SK-N-SH (cell line): ENCODE measurements around the gene SLC23A1. TPM values are rescaled to one million over a fixed set of nuclear protein-coding genes. Genes with fewer than 3 reads are reported as not detected.

ENCODE experiments used
- CTCF ChIA-PET: fragments of 300-600, 350-600 bp; formaldehyde crosslinking; extraction: SDS; loops from one replicate; lab custom pipeline; 2021; lab: Yijun Ruan, JAX
- POLR2A ChIA-PET: fragments of 350-600 bp; sonication (Branson Sonifier 250); formaldehyde crosslinking; extraction: SDS; loops from one replicate; lab custom pipeline; 2020; ENCODE audit warnings: antibody characterized with exemption, inconsistent platforms; lab: Yijun Ruan, JAX
- DNase-seq: peaks from one replicate; pipeline ENCODE4 v3.0.0; 2012
- H2AFZ ChIP-seq: fragments of 200-600 bp; sonication (generic); 2 replicates; pipeline ENCODE4 v1.8.1; 2016; ENCODE audit warnings: antibody characterized with exemption, mild to moderate bottlenecking, low read depth
- H3F3A ChIP-seq: fragments of 200-600 bp; sonication (generic); replicated peaks from 2 replicates; pipeline ENCODE3; 2016; ENCODE audit warnings: antibody characterized with exemption, mild to moderate bottlenecking; ENCODE audit not compliant: insufficient read depth
- H3K27ac ChIP-seq, 2 experiments: fragments of 200-500 bp in 1 of 2; fragments of 200-600 bp in 1 of 2; sonication (Bioruptor generic) in 1 of 2; sonication (generic), shearing (Covaris generic) in 1 of 2; 2 replicates each; pipeline versions ENCODE4 v1.5.1 to v1.6.1; 2014 to 2016; ENCODE audit warnings: low read depth in 2 of 2, inconsistent platforms in 1 of 2, low read length in 1 of 2, mild to moderate bottlenecking in 1 of 2, mixed read lengths in 1 of 2
- H3K27me3 ChIP-seq: fragments of 200-600 bp; sonication (generic), shearing (Covaris generic); 2 replicates; pipeline ENCODE4 v1.6.1; 2016; ENCODE audit warnings: mixed run types; ENCODE audit not compliant: insufficient read depth
- H3K36me3 ChIP-seq, 2 experiments: fragments of 200-500 bp in 1 of 2; fragments of 200-600 bp in 1 of 2; sonication (Bioruptor generic) in 1 of 2; sonication (generic) in 1 of 2; replicated peaks in 1 of 2; 2 replicates each; pipeline versions ENCODE3 to v1.5.1; 2014 to 2016; ENCODE audit warnings: low read length in 1 of 2, mild to moderate bottlenecking in 1 of 2; ENCODE audit not compliant: insufficient read depth in 2 of 2, control insufficient read depth in 1 of 2
- H3K4me1 ChIP-seq, 2 experiments: fragments of 200-500 bp in 1 of 2; fragments of 200-600 bp in 1 of 2; sonication (Bioruptor generic) in 1 of 2; sonication (generic), shearing (Covaris generic) in 1 of 2; 2 replicates each; pipeline versions ENCODE4 v1.5.1 to v1.6.1; 2014 to 2016; ENCODE audit warnings: low read depth in 1 of 2, low read length in 1 of 2, mixed run types in 1 of 2; ENCODE audit not compliant: insufficient read depth in 2 of 2, control insufficient read depth in 1 of 2
- H3K4me2 ChIP-seq: fragments of 200-600 bp; sonication (generic), shearing (Covaris generic); 2 replicates; pipeline ENCODE4 v1.6.1; 2017; ENCODE audit warnings: mixed run types
- H3K4me3 ChIP-seq, 2 experiments: fragments of 200-500 bp in 1 of 2; fragments of 200-600 bp in 1 of 2; sonication (Bioruptor generic) in 1 of 2; sonication (generic), shearing (Covaris generic) in 1 of 2; 2 replicates each; pipeline versions ENCODE4 v1.5.1 to v1.8.1; 2014 to 2016; ENCODE audit warnings: low read depth in 2 of 2, inconsistent platforms in 1 of 2, low read length in 1 of 2, mild to moderate bottlenecking in 1 of 2, mixed read lengths in 1 of 2, moderate library complexity in 1 of 2
- H3K79me2 ChIP-seq: fragments of 200-600 bp; sonication (generic); 2 replicates; pipeline ENCODE4 v1.8.1; 2017; ENCODE audit warnings: mild to moderate bottlenecking; ENCODE audit not compliant: insufficient read depth
- H3K9ac ChIP-seq: fragments of 200-600 bp; sonication (generic); 2 replicates; pipeline ENCODE4 v1.6.1; 2017; ENCODE audit warnings: mixed run types
- H3K9me2 ChIP-seq: fragments of 200-600 bp; sonication (generic); 2 replicates; pipeline ENCODE4 v1.6.1; 2017; ENCODE audit warnings: mixed run types
- H3K9me3 ChIP-seq: fragments of 200-600 bp; sonication (generic); 2 replicates; pipeline ENCODE4 v1.6.1; 2017; ENCODE audit warnings: mixed run types, mild to moderate bottlenecking, moderate library complexity
- H4K20me1 ChIP-seq: fragments of 200-600 bp; sonication (generic); 2 replicates; pipeline ENCODE4 v1.6.1; 2017; ENCODE audit warnings: mild to moderate bottlenecking, mixed run types; ENCODE audit not compliant: insufficient read depth
- ELF1 ChIP-seq: IDR thresholded peaks from 2 replicates; pipeline ENCODE4 v1.4.0; 2012
- EZH2phosphoT487 ChIP-seq: fragments of 200-600 bp; sonication (generic); IDR thresholded peaks from 2 replicates; pipeline ENCODE4 v1.6.1; 2017; ENCODE audit warnings: low read depth, mixed run types, mild to moderate bottlenecking, antibody characterized with exemption, moderate library complexity, borderline replicate concordance
- FOSL2 ChIP-seq: IDR thresholded peaks from 2 replicates; pipeline ENCODE4 v1.4.0; 2012; ENCODE audit warnings: low read depth, mild to moderate bottlenecking, moderate library complexity, borderline replicate concordance
- FOXJ3 ChIP-seq: sonication (generic); formaldehyde crosslinking; IDR thresholded peaks from 2 replicates; pipeline ENCODE4 v1.5.1; 2020; ENCODE audit warnings: mild to moderate bottlenecking, missing genetic modification reagents
- FOXM1 ChIP-seq: IDR thresholded peaks from 2 replicates; pipeline ENCODE4 v1.4.0; 2012; ENCODE audit warnings: low read depth, mild to moderate bottlenecking
- GATA2 ChIP-seq: sonication (generic); formaldehyde crosslinking; IDR thresholded peaks from 2 replicates; pipeline ENCODE4 v1.5.0; 2020; ENCODE audit warnings: mild to moderate bottlenecking, missing genetic modification reagents
- JUND ChIP-seq: IDR thresholded peaks from 2 replicates; pipeline ENCODE4 v1.4.0; 2012
- MXI1 ChIP-seq: IDR thresholded peaks from 2 replicates; pipeline ENCODE4 v1.6.1; 2012; ENCODE audit warnings: mild to moderate bottlenecking, low read depth, low read length, improper control_type of control experiment
- NFIC ChIP-seq: IDR thresholded peaks from 2 replicates; pipeline ENCODE4 v1.4.0; 2012; ENCODE audit warnings: borderline replicate concordance
- POLR2AphosphoS5 ChIP-seq: IDR thresholded peaks from 2 replicates; pipeline ENCODE4 v1.6.1; 2012; ENCODE audit warnings: low read depth, low read length
- SIN3A ChIP-seq: IDR thresholded peaks from 2 replicates; pipeline ENCODE4 v1.6.1; 2012; ENCODE audit warnings: low read depth, mild to moderate bottlenecking, low read length, moderate library complexity, borderline replicate concordance
- TCF12 ChIP-seq: IDR thresholded peaks from 2 replicates; pipeline ENCODE4 v1.4.0; 2012
- YY1 ChIP-seq: IDR thresholded peaks from 2 replicates; pipeline ENCODE4 v1.4.0; 2012; ENCODE audit warnings: low read depth, mild to moderate bottlenecking
- WGBS: methylation state at CpG from one replicate; pipeline ENCODE4 v1.1.6; 2017; ENCODE audit warnings: low lambda C conversion rate; 5-methylcytosine and 5-hydroxymethylcytosine counted together
- polyA plus RNA-seq, 3 experiments: library from polyadenylated mRNA; depleted of rRNA; stranded (reverse); fragments of >200 nt; gene quantifications; 2 replicates each; pipeline ENCODE4 v1.2.3, GENCODE V29; 2012
- TF ChIP-seq, protein P1 (sequence below): IDR thresholded peaks from 2 replicates; pipeline ENCODE4 v1.4.0; 2012; ENCODE audit warnings: low read depth
- TF ChIP-seq, protein P2 (sequence below): IDR thresholded peaks from 2 replicates; pipeline ENCODE4 v1.6.1; 2012; ENCODE audit warnings: mild to moderate bottlenecking, low read depth, low read length, moderate library complexity
- TF ChIP-seq, protein P3 (sequence below): IDR thresholded peaks from 2 replicates; pipeline ENCODE4 v1.4.0; 2012; ENCODE audit warnings: low read depth, borderline replicate concordance
- TF ChIP-seq, protein P4 (sequence below): IDR thresholded peaks from 2 replicates; pipeline ENCODE4; 2012

The SLC23A1 gene
- polyA plus RNA-seq, 1 of the 3 experiments (the other 2 are of a cell fraction): not detected

DNA sequence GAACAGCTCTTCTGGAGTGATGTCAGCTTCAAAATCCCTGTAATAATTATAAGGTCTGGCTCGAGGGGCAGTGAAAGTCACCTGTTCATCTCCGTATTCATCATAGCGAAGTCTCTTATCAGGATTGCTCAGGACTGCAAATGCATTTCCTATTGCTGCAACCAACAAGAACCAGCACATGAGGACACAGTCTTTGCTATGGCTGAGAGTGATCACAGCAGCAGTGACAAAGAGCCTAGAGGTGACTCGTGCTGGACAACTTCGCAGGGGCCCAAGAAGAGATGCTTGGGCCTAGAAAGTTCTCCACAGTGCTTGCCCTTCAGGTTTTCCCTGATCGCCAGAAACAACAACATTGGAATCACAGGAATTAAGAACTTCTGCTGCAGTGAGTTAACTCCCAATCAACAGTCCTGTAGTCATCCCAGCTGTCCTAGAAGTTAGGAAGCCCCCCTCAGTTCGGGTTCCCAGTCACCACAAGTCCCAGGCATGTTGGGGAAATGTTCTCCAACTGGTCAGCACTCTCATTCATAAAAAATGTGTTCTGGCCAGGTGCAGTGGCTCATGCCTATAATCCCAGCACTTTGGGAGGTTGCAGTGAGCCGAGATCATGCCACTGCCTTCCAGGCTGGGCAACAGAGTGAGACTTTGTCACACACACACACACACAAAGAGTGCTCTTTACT lies 43.2 kb upstream of the SLC23A1 start:
- POLR2A ChIA-PET: no interaction called here
- DNase-seq: no peak
- no peaks in the 10 kb centered on the region for H4K20me1 ChIP-seq
- no peaks in the 10 kb centered on the region for H3K79me2 ChIP-seq
- H3K36me3 ChIP-seq: peaks cover 17 to 37% of the 10 kb centered on the region in 2 experiments
- no peaks in the 10 kb centered on the region for H3K9me3 ChIP-seq
- H3K27ac ChIP-seq: peak overlapping the region; percentile 5 to 72; a peak in 3 of 4 replicates
- no peaks in the 10 kb centered on the region for H3K9me2 ChIP-seq
- H3K9ac ChIP-seq: peak overlapping the region; percentile 31; the same call in 1 of the 2 replicates
- peaks cover 8 to 9% of the 10 kb centered on the region in 2 experiments; a peak in 3 of 4 replicates for H3K4me1 ChIP-seq
- no peak overlapping the region; the same call in 1 of the 2 replicates for H2AFZ ChIP-seq
- peaks cover 24% of the 10 kb centered on the region for H3F3A ChIP-seq
- CTCF ChIA-PET: interaction anchor here (0.6 to 9.7 kb wide), 2 partner anchors 88 to 206 kb away, joined by 3 to 324 read pairs; no protein-coding TSS in a partner anchor
- H3K4me2 ChIP-seq: no peak overlapping the region
- H3K4me3 ChIP-seq: no peak overlapping the region
- WGBS: 83% methylated on average over 7 of the region's 8 CpGs
- no peaks in the 10 kb centered on the region for H3K27me3 ChIP-seq
- TF ChIP-seq SIN3A (no peak), TCF12 (peak; percentile 42; the same call in 1 of the 2 replicates), NFIC (peak; percentile 21; the same call in 1 of the 2 replicates), POLR2AphosphoS5 (no peak), GATA2 (CRISPR knock-in tag) (no peak), FOXJ3 (CRISPR knock-in tag) (no peak), FOSL2 (no peak), YY1 (no peak), MXI1 (no peak), EZH2phosphoT487 (no peak), JUND (peak; percentile 11; the same call in 1 of the 2 replicates), ELF1 (no peak), FOXM1 (no peak)
- TF ChIP-seq, protein P1, sequence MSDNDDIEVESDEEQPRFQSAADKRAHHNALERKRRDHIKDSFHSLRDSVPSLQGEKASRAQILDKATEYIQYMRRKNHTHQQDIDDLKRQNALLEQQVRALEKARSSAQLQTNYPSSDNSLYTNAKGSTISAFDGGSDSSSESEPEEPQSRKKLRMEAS: peak; percentile 33; the same call in 1 of the 2 replicates
- TF ChIP-seq, protein P2, sequence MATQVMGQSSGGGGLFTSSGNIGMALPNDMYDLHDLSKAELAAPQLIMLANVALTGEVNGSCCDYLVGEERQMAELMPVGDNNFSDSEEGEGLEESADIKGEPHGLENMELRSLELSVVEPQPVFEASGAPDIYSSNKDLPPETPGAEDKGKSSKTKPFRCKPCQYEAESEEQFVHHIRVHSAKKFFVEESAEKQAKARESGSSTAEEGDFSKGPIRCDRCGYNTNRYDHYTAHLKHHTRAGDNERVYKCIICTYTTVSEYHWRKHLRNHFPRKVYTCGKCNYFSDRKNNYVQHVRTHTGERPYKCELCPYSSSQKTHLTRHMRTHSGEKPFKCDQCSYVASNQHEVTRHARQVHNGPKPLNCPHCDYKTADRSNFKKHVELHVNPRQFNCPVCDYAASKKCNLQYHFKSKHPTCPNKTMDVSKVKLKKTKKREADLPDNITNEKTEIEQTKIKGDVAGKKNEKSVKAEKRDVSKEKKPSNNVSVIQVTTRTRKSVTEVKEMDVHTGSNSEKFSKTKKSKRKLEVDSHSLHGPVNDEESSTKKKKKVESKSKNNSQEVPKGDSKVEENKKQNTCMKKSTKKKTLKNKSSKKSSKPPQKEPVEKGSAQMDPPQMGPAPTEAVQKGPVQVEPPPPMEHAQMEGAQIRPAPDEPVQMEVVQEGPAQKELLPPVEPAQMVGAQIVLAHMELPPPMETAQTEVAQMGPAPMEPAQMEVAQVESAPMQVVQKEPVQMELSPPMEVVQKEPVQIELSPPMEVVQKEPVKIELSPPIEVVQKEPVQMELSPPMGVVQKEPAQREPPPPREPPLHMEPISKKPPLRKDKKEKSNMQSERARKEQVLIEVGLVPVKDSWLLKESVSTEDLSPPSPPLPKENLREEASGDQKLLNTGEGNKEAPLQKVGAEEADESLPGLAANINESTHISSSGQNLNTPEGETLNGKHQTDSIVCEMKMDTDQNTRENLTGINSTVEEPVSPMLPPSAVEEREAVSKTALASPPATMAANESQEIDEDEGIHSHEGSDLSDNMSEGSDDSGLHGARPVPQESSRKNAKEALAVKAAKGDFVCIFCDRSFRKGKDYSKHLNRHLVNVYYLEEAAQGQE: no peak
- TF ChIP-seq, protein P3, sequence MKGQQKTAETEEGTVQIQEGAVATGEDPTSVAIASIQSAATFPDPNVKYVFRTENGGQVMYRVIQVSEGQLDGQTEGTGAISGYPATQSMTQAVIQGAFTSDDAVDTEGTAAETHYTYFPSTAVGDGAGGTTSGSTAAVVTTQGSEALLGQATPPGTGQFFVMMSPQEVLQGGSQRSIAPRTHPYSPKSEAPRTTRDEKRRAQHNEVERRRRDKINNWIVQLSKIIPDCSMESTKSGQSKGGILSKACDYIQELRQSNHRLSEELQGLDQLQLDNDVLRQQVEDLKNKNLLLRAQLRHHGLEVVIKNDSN: no peak
- TF ChIP-seq, protein P4, sequence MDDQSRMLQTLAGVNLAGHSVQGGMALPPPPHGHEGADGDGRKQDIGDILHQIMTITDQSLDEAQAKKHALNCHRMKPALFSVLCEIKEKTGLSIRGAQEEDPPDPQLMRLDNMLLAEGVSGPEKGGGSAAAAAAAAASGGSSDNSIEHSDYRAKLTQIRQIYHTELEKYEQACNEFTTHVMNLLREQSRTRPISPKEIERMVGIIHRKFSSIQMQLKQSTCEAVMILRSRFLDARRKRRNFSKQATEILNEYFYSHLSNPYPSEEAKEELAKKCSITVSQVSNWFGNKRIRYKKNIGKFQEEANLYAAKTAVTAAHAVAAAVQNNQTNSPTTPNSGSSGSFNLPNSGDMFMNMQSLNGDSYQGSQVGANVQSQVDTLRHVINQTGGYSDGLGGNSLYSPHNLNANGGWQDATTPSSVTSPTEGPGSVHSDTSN: no peak
